ENCODE data around the gene NMRAL1.

- TF ChIP-seq CTCF (IDR thresholded peaks at IDR 0.05; ENCODE audit: insufficient read depth, low read depth, low read length) (no peak), EZH2 (IDR thresholded peaks at IDR 0.05; ENCODE audit: insufficient read depth, low read length) (no peak)
Observed at GRCh38 chr16:4510747-4511426, 36.5 kb upstream of the NMRAL1 start.

Measured in astrocyte (in vitro differentiated cells and primary cell).